IMR-90 (cell line): ENCODE results near the gene ENTPD7. TPM values are rescaled to one million over a fixed set of nuclear protein-coding genes. Genes with fewer than 3 reads are reported as not detected.
A peak's percentile ranks its signal among the peaks of the same experiment; 100 is the strongest.

Experiments
- ATAC-seq: fragments of 200-7000 bp; cut with Tn5 transposase; 2 replicates; pipeline ENCODE4 v1.9.1; 2020; ENCODE audit warnings: low read depth, mild to moderate bottlenecking, moderate library complexity
- BruUV-seq: library from RNA; stranded (reverse); fragments of 400-500 nt; replicated peaks from 2 replicates; lab custom pipeline; 2021; lab: Mats Ljungman, UMichigan
- CTCF ChIA-PET: fragments of 300-600 bp; formaldehyde crosslinking; extraction: SDS; loops from one replicate; lab custom pipeline; 2021; ENCODE audit warnings: antibody characterized with exemption; lab: Yijun Ruan, JAX
- POLR2A ChIA-PET: fragments of 300-600 bp; sonication (Branson Sonifier 250); formaldehyde crosslinking; loops from one replicate; lab custom pipeline; 2022; ENCODE audit warnings: antibody characterized with exemption; ENCODE audit not compliant: unreplicated experiment; lab: Charles Lee
- DNase-seq: peaks from one replicate; pipeline ENCODE4 v3.0.0; 2013
- H2AFZ ChIP-seq: replicated peaks from 2 replicates; pipeline ENCODE3; 2013; ENCODE audit warnings: low read length, mild to moderate bottlenecking; ENCODE audit not compliant: poor library complexity
- H2AK5ac ChIP-seq: 2 replicates; pipeline ENCODE4 v1.6.1; 2013; ENCODE audit warnings: low read depth, low read length, inconsistent platforms
- H2AK9ac ChIP-seq: replicated peaks from 2 replicates; pipeline ENCODE3; 2013; ENCODE audit warnings: mild to moderate bottlenecking, low read depth, low read length, moderate library complexity; ENCODE audit not compliant: poor library complexity
- H2BK120ac ChIP-seq: 2 replicates; pipeline ENCODE4 v1.6.1; 2013; ENCODE audit warnings: low read depth, low read length, inconsistent platforms
- H2BK15ac ChIP-seq: 3 replicates; pipeline ENCODE4 v1.6.1; 2013; ENCODE audit warnings: low read depth, low read length, inconsistent platforms
- H2BK20ac ChIP-seq: 2 replicates; pipeline ENCODE4 v1.6.1; 2013; ENCODE audit warnings: low read depth, mild to moderate bottlenecking, inconsistent platforms, low read length, moderate library complexity
- H2BK5ac ChIP-seq: 2 replicates; pipeline ENCODE4 v1.6.1; 2013; ENCODE audit warnings: mild to moderate bottlenecking, low read depth, low read length, inconsistent platforms; ENCODE audit not compliant: poor library complexity, severe bottlenecking
- H3K14ac ChIP-seq: replicated peaks from 2 replicates; pipeline ENCODE4 v1.6.1; 2013; ENCODE audit warnings: low read depth, low read length, inconsistent platforms
- H3K18ac ChIP-seq: 2 replicates; pipeline ENCODE4 v1.6.1; 2013; ENCODE audit warnings: low read depth, low read length, control low read depth
- H3K23ac ChIP-seq: 2 replicates; pipeline ENCODE4 v1.6.1; 2013; ENCODE audit warnings: low read depth, low read length, inconsistent platforms
- H3K27ac ChIP-seq: 2 replicates; pipeline ENCODE4 v1.5.1; 2013; ENCODE audit warnings: mild to moderate bottlenecking, control low read depth, low read length; ENCODE audit not compliant: insufficient read depth
- H3K27me3 ChIP-seq: 2 replicates; pipeline ENCODE4 v1.6.1; 2013; ENCODE audit warnings: low read length; ENCODE audit not compliant: control insufficient read depth, insufficient read depth
- H3K36me3 ChIP-seq: 2 replicates; pipeline ENCODE4 v1.6.1; 2013; ENCODE audit warnings: low read length, mixed read lengths; ENCODE audit not compliant: control insufficient read depth, insufficient read depth
- H3K4ac ChIP-seq: 2 replicates; pipeline ENCODE4 v1.6.1; 2013; ENCODE audit warnings: low read depth, low read length, inconsistent platforms
- H3K4me1 ChIP-seq: 2 replicates; pipeline ENCODE4 v1.6.1; 2013; ENCODE audit warnings: low read length, mixed read lengths; ENCODE audit not compliant: control insufficient read depth, insufficient read depth
- H3K4me2 ChIP-seq: 2 replicates; pipeline ENCODE4 v1.6.1; 2013; ENCODE audit warnings: low read depth, mild to moderate bottlenecking, control low read depth, low read length, moderate library complexity
- H3K4me3 ChIP-seq: 2 replicates; pipeline ENCODE4 v1.5.1; 2013; ENCODE audit warnings: low read depth, mild to moderate bottlenecking, control low read depth, low read length, moderate library complexity; ENCODE audit not compliant: insufficient read depth
- H3K56ac ChIP-seq: 2 replicates; pipeline ENCODE4 v1.6.1; 2013; ENCODE audit warnings: low read length, inconsistent platforms; ENCODE audit not compliant: insufficient read depth; ENCODE audit errors: extremely low read depth
- H3K79me1 ChIP-seq, 2 experiments: 2 replicates each; pipeline ENCODE4 v1.6.1; 2013; ENCODE audit warnings: low read length in 2 of 2, inconsistent platforms in 1 of 2, low read depth in 1 of 2
- H3K9ac ChIP-seq: 2 replicates; pipeline ENCODE4 v1.6.1; 2013; ENCODE audit warnings: low read depth, low read length, control low read depth
- H3K9me1 ChIP-seq: 2 replicates; pipeline ENCODE4 v1.6.1; 2013; ENCODE audit warnings: low read length, inconsistent platforms; ENCODE audit not compliant: insufficient read depth
- H3K9me3 ChIP-seq: 2 replicates; pipeline ENCODE4 v1.6.1; 2013; ENCODE audit warnings: low read length; ENCODE audit not compliant: control insufficient read depth, insufficient read depth
- H4K20me1 ChIP-seq: 2 replicates; pipeline ENCODE4 v1.6.1; 2013; ENCODE audit warnings: low read length, inconsistent platforms; ENCODE audit not compliant: insufficient read depth
- H4K5ac ChIP-seq: 2 replicates; pipeline ENCODE4 v1.6.1; 2013; ENCODE audit warnings: mild to moderate bottlenecking, low read depth, low read length, control low read depth
- H4K8ac ChIP-seq, 2 experiments: 2 replicates each; pipeline ENCODE4 v1.6.1; 2013; ENCODE audit warnings: low read depth in 2 of 2, low read length in 2 of 2, control low read depth in 1 of 2, inconsistent platforms in 1 of 2
- H4K91ac ChIP-seq: 2 replicates; pipeline ENCODE4 v1.6.1; 2013; ENCODE audit warnings: low read depth, low read length, inconsistent platforms; ENCODE audit not compliant: insufficient read depth
- MAZ ChIP-seq: IDR thresholded peaks from 2 replicates; pipeline ENCODE4 v1.6.1; 2012; ENCODE audit warnings: low read depth, mild to moderate bottlenecking, low read length, improper control_type of control experiment, moderate library complexity, borderline replicate concordance
- NFE2L2 ChIP-seq: fragments of 150-350 bp; IDR thresholded peaks from 2 replicates; pipeline ENCODE4 v1.6.1; 2016; ENCODE audit warnings: low read depth, mild to moderate bottlenecking, low read length
- WGBS, 2 experiments: methylation state at CpG; one replicate each; pipeline versions ENCODE4 v1.1.5 to v1.1.7; 2013; ENCODE audit warnings: missing lambda C conversion rate in 2 of 2; ENCODE audit not compliant: insufficient read length in 1 of 2; ENCODE audit errors: extremely low coverage in 2 of 2; 5-methylcytosine and 5-hydroxymethylcytosine counted together
- dilution Hi-C: fragments of 300-500 bp; cut with HindIII; formaldehyde crosslinking; loops from one replicate; pipeline ENCODE4 v1.14.3; 2018; ENCODE audit warnings: low sequenced_read_pairs; ENCODE audit not compliant: unreplicated experiment
- in situ Hi-C: fragments of 300-500 bp; cut with MboI; formaldehyde crosslinking; loops from 3 replicates; pipeline ENCODE4 v1.14.3; 2019; ENCODE audit warnings: low sequenced_read_pairs, inconsistent platforms, mixed read lengths
- intact Hi-C: fragments of 100-400 bp; cut with micrococcal nuclease; formaldehyde crosslinking; loops from 2 replicates; pipeline ENCODE4 v1.10.0; 2022
- polyA plus RNA-seq, 3 experiments: library from polyadenylated mRNA; depleted of rRNA; stranded (reverse); fragments of >200 nt; gene quantifications; 2 replicates each; pipeline ENCODE4 v1.2.3, GENCODE V29; 2012; ENCODE audit warnings: low replicate concordance in 1 of 3
- total RNA-seq: library from RNA; depleted of rRNA; stranded (reverse); fragments of >200 nt; gene quantifications from 2 replicates; pipeline ENCODE4 v1.2.3, GENCODE V29; 2012

The ENTPD7 gene
- total and polyA plus RNA-seq, 2 of the 4 experiments (the other 2 are of a cell fraction): 8.0 to 23.3 TPM

DNA sequence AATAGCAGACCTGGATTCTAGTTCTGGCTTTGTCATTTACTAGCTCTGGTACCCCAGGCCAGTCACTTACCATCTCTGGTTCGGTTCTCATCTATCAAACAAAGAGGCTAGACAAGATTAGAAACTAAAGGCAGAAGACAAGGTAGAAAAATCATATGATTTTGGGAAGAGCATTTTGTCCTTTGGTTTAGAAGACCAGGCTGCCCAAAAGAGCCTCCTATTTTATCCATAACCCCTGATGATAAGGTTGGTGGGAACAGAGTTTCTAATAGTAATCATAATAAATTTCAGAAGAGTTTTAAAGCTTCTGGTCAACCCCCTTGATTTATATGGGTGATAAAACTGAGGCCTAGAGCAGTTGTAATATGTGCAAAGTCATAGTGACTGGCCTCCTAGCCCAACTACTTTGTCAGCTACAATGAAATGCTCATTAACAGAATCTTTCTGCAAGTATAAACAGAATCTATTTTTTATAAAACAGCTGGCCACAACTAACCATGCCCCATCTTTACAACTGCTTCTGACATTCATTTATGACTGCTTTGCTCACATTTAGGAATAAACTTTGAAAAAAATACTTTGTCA lies 49.2 kb downstream of the ENTPD7 start:
- DNase-seq: peak; percentile 56
- H2AK9ac ChIP-seq: no peak overlapping the region
- H3K9ac ChIP-seq: no peak overlapping the region
- CTCF ChIA-PET: interaction anchor here (0.9 kb wide), 1 partner anchor 78 kb away, joined by 3 read pairs; no protein-coding TSS in a partner anchor
- no peak overlapping the region for H2BK15ac ChIP-seq
- WGBS, 2 experiments: no CpG with 5 or more reads among the region's 1 CpG
- no peak overlapping the region; the same call in 1 of the 2 replicates for H3K4ac ChIP-seq
- dilution Hi-C loops: no loop called here
- no peaks in the 10 kb centered on the region for H3K9me3 ChIP-seq
- peak overlapping the region; percentile 75; the same call in 1 of the 2 replicates for H3K27ac ChIP-seq
- peaks cover 28% of the 10 kb centered on the region for H3K36me3 ChIP-seq
- no peaks in the 10 kb centered on the region for H3K9me1 ChIP-seq
- no peaks in the 10 kb centered on the region for H3K27me3 ChIP-seq
- in situ Hi-C loops: no loop called here
- peak overlapping the region; percentile 98 for H2BK5ac ChIP-seq
- no TSS peak for BruUV-seq
- no peak overlapping the region for H3K56ac ChIP-seq
- no peak overlapping the region for H2AK5ac ChIP-seq
- peak overlapping the region; percentile 20; the same call in 1 of the 2 replicates for H2BK120ac ChIP-seq
- ATAC-seq: peak; percentile 41
- TF ChIP-seq MAZ (no peak), NFE2L2 (peak; percentile 96)
- H4K5ac ChIP-seq: peak overlapping the region; percentile 99; the same call in 1 of the 2 replicates
- peak overlapping the region; percentile 98 for H3K18ac ChIP-seq
- intact Hi-C loops: no loop called here
- H2AFZ ChIP-seq: no peak overlapping the region
- no peak overlapping the region for H3K23ac ChIP-seq
- no peak overlapping the region for H3K14ac ChIP-seq
- peak overlapping the region; percentile 52; the same call in 1 of the 2 replicates for H4K91ac ChIP-seq
- POLR2A ChIA-PET: no interaction called here
- H4K20me1 ChIP-seq: no peaks in the 10 kb centered on the region
- H3K4me1 ChIP-seq: peaks cover 11% of the 10 kb centered on the region; the same call in 1 of the 2 replicates
- H3K4me3 ChIP-seq: no peak overlapping the region
- peak overlapping the region in 1 of 2 experiments; percentile 41; a peak in 1 of 4 replicates for H4K8ac ChIP-seq
- peaks cover 3 to 9% of the 10 kb centered on the region in 2 experiments; a peak in 3 of 4 replicates for H3K79me1 ChIP-seq
- 0 out of 2 replicates have a peak overlapping the region, but pooled peaks have one; percentile 3 for H3K4me2 ChIP-seq
- H2BK20ac ChIP-seq: no peak overlapping the region; the same call in 1 of the 2 replicates
